NCI-H748 (cell line): ENCODE results near the gene TNFRSF21.

Experiments
- DNase-seq: peaks from one replicate; lab custom pipeline; 2025; ENCODE audit not compliant: unreplicated experiment; lab: John Stamatoyannopoulos, UW

TNFRSF21 gene

DNA sequence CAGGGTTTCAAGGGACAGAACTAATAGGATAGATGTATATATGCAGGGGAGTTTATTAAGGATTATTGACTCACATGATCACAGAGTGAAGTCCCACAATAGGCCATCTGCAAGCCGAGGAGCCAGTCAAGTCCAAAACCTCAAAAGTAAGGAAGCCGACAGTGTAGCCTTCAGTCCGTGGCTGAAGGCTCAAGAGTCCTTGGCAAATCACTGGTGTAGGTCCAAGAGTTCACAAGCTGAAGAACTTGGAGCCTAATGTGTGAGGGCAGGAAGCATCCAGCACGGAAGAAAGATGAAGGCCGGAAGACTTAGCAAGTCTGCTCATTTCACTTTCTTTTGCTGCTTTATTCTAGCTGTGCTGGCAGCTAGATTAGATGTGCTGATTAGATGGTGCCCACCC lies 128.0 kb downstream of the TNFRSF21 start:
- DNase-seq, result no peak
